Esophagus muscularis mucosa (tissue), 4 donors: ENCODE data around the gene NWD2.

ENCODE experiments used
- EP300 ChIP-seq: sonication (generic); formaldehyde crosslinking; IDR thresholded peaks from one replicate; pipeline ENCODE4 v1.6.1; 2017; ENCODE audit warnings: antibody characterized with exemption
- POLR2A ChIP-seq: fragments of 450-650 bp; IDR thresholded peaks from one replicate; pipeline ENCODE4 v1.6.1; 2017; ENCODE audit warnings: antibody characterized with exemption, moderate library complexity, mild to moderate bottlenecking, low read depth
- POLR2AphosphoS5 ChIP-seq, 2 donors: sonication (generic); formaldehyde crosslinking; IDR thresholded peaks; one replicate each; pipeline ENCODE4 v1.6.1; 2017; ENCODE audit warnings: antibody characterized with exemption in 2 of 2
- TF ChIP-seq, protein P1 (sequence below), 3 experiments: fragments of 200-600 bp in 2 of 3; fragments of 450-650 bp in 1 of 3; sonication (generic) in 2 of 3; IDR thresholded peaks; one replicate each; pipeline ENCODE4 v1.5.1; 2017 to 2019; ENCODE audit warnings: antibody characterized with exemption in 3 of 3, mild to moderate bottlenecking in 2 of 3, moderate library complexity in 1 of 3

DNA sequence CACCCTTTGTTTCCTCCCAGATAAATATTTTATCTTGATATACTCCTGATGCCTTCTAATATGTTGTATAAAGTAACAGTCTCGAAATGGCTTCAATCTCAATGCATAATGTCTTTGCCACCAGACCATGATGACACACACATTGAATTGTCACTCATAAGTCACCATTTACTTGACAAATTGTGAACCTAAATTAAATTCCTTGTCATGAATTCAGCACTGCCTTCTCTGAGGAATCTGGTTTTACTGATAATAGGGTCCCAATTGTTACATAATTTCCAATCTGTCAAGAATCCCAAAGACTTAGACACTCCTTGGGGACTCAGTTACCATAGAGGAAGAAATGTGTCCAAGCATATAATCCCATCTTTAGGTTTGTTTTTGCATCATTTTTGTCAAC, 82.3 kb downstream of the NWD2 start:
- TF ChIP-seq, protein P1, sequence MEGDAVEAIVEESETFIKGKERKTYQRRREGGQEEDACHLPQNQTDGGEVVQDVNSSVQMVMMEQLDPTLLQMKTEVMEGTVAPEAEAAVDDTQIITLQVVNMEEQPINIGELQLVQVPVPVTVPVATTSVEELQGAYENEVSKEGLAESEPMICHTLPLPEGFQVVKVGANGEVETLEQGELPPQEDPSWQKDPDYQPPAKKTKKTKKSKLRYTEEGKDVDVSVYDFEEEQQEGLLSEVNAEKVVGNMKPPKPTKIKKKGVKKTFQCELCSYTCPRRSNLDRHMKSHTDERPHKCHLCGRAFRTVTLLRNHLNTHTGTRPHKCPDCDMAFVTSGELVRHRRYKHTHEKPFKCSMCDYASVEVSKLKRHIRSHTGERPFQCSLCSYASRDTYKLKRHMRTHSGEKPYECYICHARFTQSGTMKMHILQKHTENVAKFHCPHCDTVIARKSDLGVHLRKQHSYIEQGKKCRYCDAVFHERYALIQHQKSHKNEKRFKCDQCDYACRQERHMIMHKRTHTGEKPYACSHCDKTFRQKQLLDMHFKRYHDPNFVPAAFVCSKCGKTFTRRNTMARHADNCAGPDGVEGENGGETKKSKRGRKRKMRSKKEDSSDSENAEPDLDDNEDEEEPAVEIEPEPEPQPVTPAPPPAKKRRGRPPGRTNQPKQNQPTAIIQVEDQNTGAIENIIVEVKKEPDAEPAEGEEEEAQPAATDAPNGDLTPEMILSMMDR (IDR thresholded peaks at IDR 0.05) = no peak
- no peak for TF ChIP-seq EP300
- no peak for TF ChIP-seq POLR2A
- no peak for TF ChIP-seq POLR2AphosphoS5 (IDR thresholded peaks at IDR 0.05)
